ENCODE results near the gene PTPRJ.

PTPRJ gene

GRCh38 chr11:48078689-48079088 is 98.3 kb downstream of the PTPRJ start:
- Histone ChIP-seq H3K27me3 (ENCODE audit: control insufficient read depth in 1 of 2, insufficient read depth in 1 of 2, low read length in 2 of 2) (no peaks in the 10 kb centered on the region), H2BK120ac (ENCODE audit: low read depth, low read length) (no peak overlapping the region), H3K4me1 (ENCODE audit: control insufficient read depth, insufficient read depth, low read depth, low read length) (peaks cover 13% of the 10 kb centered on the region), H3K4ac (ENCODE audit: low read depth in 1 of 2, low read length in 2 of 2) (no peak overlapping the region), H4K8ac (ENCODE audit: low read length) (no peak overlapping the region), H3K14ac (ENCODE audit: low read length in 2 of 2) (no peak overlapping the region), H3K18ac (ENCODE audit: low read depth in 1 of 2, low read length in 2 of 2) (no peak overlapping the region), H3K4me3 (ENCODE audit: insufficient read depth in 1 of 2, low read depth in 1 of 2, low read length in 2 of 2) (no peak overlapping the region), H3K36me3 (ENCODE audit: control insufficient read depth in 1 of 2, insufficient read depth in 2 of 2, low read depth in 1 of 2, low read length in 2 of 2) (peaks cover 0 to 13% of the 10 kb centered on the region in 2 experiments), H3K23ac (ENCODE audit: low read length in 2 of 2) (no peak overlapping the region), H3K4me2 (ENCODE audit: low read length, poor library complexity, severe bottlenecking) (no peak overlapping the region), H3K9me3 (ENCODE audit: control insufficient read depth, low read length) (no peaks in the 10 kb centered on the region), H2BK5ac (ENCODE audit: low read depth, low read length, poor library complexity, severe bottlenecking) (no peak overlapping the region), H2AFZ (ENCODE audit: low read depth, low read length) (no peak overlapping the region), H4K91ac (ENCODE audit: low read length) (no peak overlapping the region), H2AK5ac (ENCODE audit: low read length, severe bottlenecking) (no peak overlapping the region), H3K27ac (ENCODE audit: low read length, poor library complexity, severe bottlenecking) (no peak overlapping the region), H2BK15ac (ENCODE audit: low read depth, poor library complexity, severe bottlenecking) (no peak overlapping the region), H3K9ac (ENCODE audit: low read length) (no peak overlapping the region), H2BK12ac (ENCODE audit: low read length in 2 of 2) (no peak overlapping the region), H3K79me1 (replicated peaks; ENCODE audit: low read length, poor library complexity, severe bottlenecking) (peaks cover 14% of the 10 kb centered on the region)
- no CpG with 5 or more reads among the region's 1 CpG for WGBS
- no peak for DNase-seq

GRCh38 chr11:48079596-48079995 is 99.2 kb downstream of the PTPRJ start:
- Histone ChIP-seq H3K27me3 (ENCODE audit: control insufficient read depth in 1 of 2, insufficient read depth in 1 of 2, low read length in 2 of 2) (no peaks in the 10 kb centered on the region), H3K4me2 (ENCODE audit: low read length, poor library complexity, severe bottlenecking) (no peak overlapping the region), H2BK15ac (ENCODE audit: low read depth, poor library complexity, severe bottlenecking) (no peak overlapping the region), H3K4me3 (ENCODE audit: insufficient read depth in 1 of 2, low read depth in 1 of 2, low read length in 2 of 2) (no peak overlapping the region), H2AFZ (ENCODE audit: low read depth, low read length) (no peak overlapping the region), H3K79me1 (replicated peaks; ENCODE audit: low read length, poor library complexity, severe bottlenecking) (peaks cover 19% of the 10 kb centered on the region), H3K4me1 (ENCODE audit: control insufficient read depth, insufficient read depth, low read depth, low read length) (peaks cover 15% of the 10 kb centered on the region), H4K8ac (ENCODE audit: low read length) (no peak overlapping the region), H4K91ac (ENCODE audit: low read length) (no peak overlapping the region), H2AK5ac (ENCODE audit: low read length, severe bottlenecking) (peak overlapping the region; percentile 55), H2BK5ac (ENCODE audit: low read depth, low read length, poor library complexity, severe bottlenecking) (no peak overlapping the region), H3K27ac (ENCODE audit: low read length, poor library complexity, severe bottlenecking) (no peak overlapping the region), H3K36me3 (ENCODE audit: control insufficient read depth in 1 of 2, insufficient read depth in 2 of 2, low read depth in 1 of 2, low read length in 2 of 2) (peaks cover 0 to 19% of the 10 kb centered on the region in 2 experiments), H3K9me3 (ENCODE audit: control insufficient read depth, low read length) (no peaks in the 10 kb centered on the region), H2BK120ac (ENCODE audit: low read depth, low read length) (no peak overlapping the region), H3K9ac (ENCODE audit: low read length) (no peak overlapping the region), H3K18ac (ENCODE audit: low read depth in 1 of 2, low read length in 2 of 2) (no peak overlapping the region), H3K14ac (ENCODE audit: low read length in 2 of 2) (no peak overlapping the region), H2BK12ac (ENCODE audit: low read length in 2 of 2) (no peak overlapping the region), H3K4ac (ENCODE audit: low read depth in 1 of 2, low read length in 2 of 2) (no peak overlapping the region), H3K23ac (ENCODE audit: low read length in 2 of 2) (no peak overlapping the region)
- DNase-seq = no peak
- WGBS = 91% methylated on average over 6 of the region's 6 CpGs

GRCh38 chr11:48080301-48080861 is 100.0 kb downstream of the PTPRJ start:
- Histone ChIP-seq H2AFZ (ENCODE audit: low read depth, low read length) (no peak overlapping the region), H3K18ac (ENCODE audit: low read depth in 1 of 2, low read length in 2 of 2) (no peak overlapping the region), H3K27ac (ENCODE audit: low read length, poor library complexity, severe bottlenecking) (no peak overlapping the region), H2BK12ac (ENCODE audit: low read length in 2 of 2) (no peak overlapping the region), H3K4me1 (ENCODE audit: control insufficient read depth, insufficient read depth, low read depth, low read length) (peaks cover 15% of the 10 kb centered on the region), H3K9me3 (ENCODE audit: control insufficient read depth, low read length) (no peaks in the 10 kb centered on the region), H3K36me3 (ENCODE audit: control insufficient read depth in 1 of 2, insufficient read depth in 2 of 2, low read depth in 1 of 2, low read length in 2 of 2) (peaks cover 0 to 19% of the 10 kb centered on the region in 2 experiments), H4K91ac (ENCODE audit: low read length) (no peak overlapping the region), H3K4me3 (ENCODE audit: insufficient read depth in 1 of 2, low read depth in 1 of 2, low read length in 2 of 2) (no peak overlapping the region), H3K27me3 (ENCODE audit: control insufficient read depth in 1 of 2, insufficient read depth in 1 of 2, low read length in 2 of 2) (no peaks in the 10 kb centered on the region), H2AK5ac (ENCODE audit: low read length, severe bottlenecking) (no peak overlapping the region), H4K8ac (ENCODE audit: low read length) (no peak overlapping the region), H2BK5ac (ENCODE audit: low read depth, low read length, poor library complexity, severe bottlenecking) (no peak overlapping the region), H3K23ac (ENCODE audit: low read length in 2 of 2) (no peak overlapping the region), H3K79me1 (replicated peaks; ENCODE audit: low read length, poor library complexity, severe bottlenecking) (peaks cover 16% of the 10 kb centered on the region), H3K4ac (ENCODE audit: low read depth in 1 of 2, low read length in 2 of 2) (no peak overlapping the region), H3K14ac (ENCODE audit: low read length in 2 of 2) (no peak overlapping the region), H2BK15ac (ENCODE audit: low read depth, poor library complexity, severe bottlenecking) (no peak overlapping the region), H3K9ac (ENCODE audit: low read length) (no peak overlapping the region), H3K4me2 (ENCODE audit: low read length, poor library complexity, severe bottlenecking) (no peak overlapping the region), H2BK120ac (ENCODE audit: low read depth, low read length) (no peak overlapping the region)
- no peak for DNase-seq
- 91% methylated on average over 6 of the region's 6 CpGs for WGBS

GRCh38 chr11:48081151-48082010 is 101.0 kb downstream of the PTPRJ start:
- 81% methylated on average over 19 of the region's 19 CpGs for WGBS
- peak overlapping the region; percentile 11 for H2BK5ac ChIP-seq (ENCODE audit: low read depth, low read length, poor library complexity, severe bottlenecking)
- H2BK15ac ChIP-seq (ENCODE audit: low read depth, poor library complexity, severe bottlenecking) = no peak overlapping the region
- H3K36me3 ChIP-seq (ENCODE audit: control insufficient read depth in 1 of 2, insufficient read depth in 2 of 2, low read depth in 1 of 2, low read length in 2 of 2) = peaks cover 0 to 19% of the 10 kb centered on the region in 2 experiments
- H4K91ac ChIP-seq (ENCODE audit: low read length) = no peak overlapping the region
- H3K9me3 ChIP-seq (ENCODE audit: control insufficient read depth, low read length) = no peaks in the 10 kb centered on the region
- H3K23ac ChIP-seq (ENCODE audit: low read length in 2 of 2) = no peak overlapping the region
- DNase-seq = peak; percentile 56
- no peak overlapping the region for H2AFZ ChIP-seq (ENCODE audit: low read depth, low read length)
- H3K4me1 ChIP-seq (ENCODE audit: control insufficient read depth, insufficient read depth, low read depth, low read length) = peaks cover 17% of the 10 kb centered on the region
- peak overlapping the region in 1 of 2 experiments; percentile 65 for H3K4me3 ChIP-seq (ENCODE audit: insufficient read depth in 1 of 2, low read depth in 1 of 2, low read length in 2 of 2)
- H3K79me1 ChIP-seq (replicated peaks; ENCODE audit: low read length, poor library complexity, severe bottlenecking) = peaks cover 13% of the 10 kb centered on the region
- H3K4me2 ChIP-seq (ENCODE audit: low read length, poor library complexity, severe bottlenecking) = no peak overlapping the region
- peak overlapping the region; percentile 40 for H4K8ac ChIP-seq (ENCODE audit: low read length)
- H3K4ac ChIP-seq (ENCODE audit: low read depth in 1 of 2, low read length in 2 of 2) = no peak overlapping the region
- no peak overlapping the region for H2AK5ac ChIP-seq (ENCODE audit: low read length, severe bottlenecking)
- no peak overlapping the region for H3K14ac ChIP-seq (ENCODE audit: low read length in 2 of 2)
- H3K27me3 ChIP-seq (ENCODE audit: control insufficient read depth in 1 of 2, insufficient read depth in 1 of 2, low read length in 2 of 2) = no peaks in the 10 kb centered on the region
- no peak overlapping the region for H2BK120ac ChIP-seq (ENCODE audit: low read depth, low read length)
- H3K9ac ChIP-seq (ENCODE audit: low read length) = peak overlapping the region; percentile 69
- no peak overlapping the region for H2BK12ac ChIP-seq (ENCODE audit: low read length in 2 of 2)
- H3K18ac ChIP-seq (ENCODE audit: low read depth in 1 of 2, low read length in 2 of 2) = no peak overlapping the region
- H3K27ac ChIP-seq (ENCODE audit: low read length, poor library complexity, severe bottlenecking) = peak overlapping the region; percentile 58
